ENCODE measurements around the gene VPS37C. TPM values are rescaled to one million over a fixed set of nuclear protein-coding genes. Genes with fewer than 3 reads are reported as not detected.

Gene VPS37C
- total and polyA plus RNA-seq, 2 of the 13 experiments (the other 11 are each of a cell fraction or from before 2014, with no cell fraction given) = 7.5 to 8.8 TPM

DNA sequence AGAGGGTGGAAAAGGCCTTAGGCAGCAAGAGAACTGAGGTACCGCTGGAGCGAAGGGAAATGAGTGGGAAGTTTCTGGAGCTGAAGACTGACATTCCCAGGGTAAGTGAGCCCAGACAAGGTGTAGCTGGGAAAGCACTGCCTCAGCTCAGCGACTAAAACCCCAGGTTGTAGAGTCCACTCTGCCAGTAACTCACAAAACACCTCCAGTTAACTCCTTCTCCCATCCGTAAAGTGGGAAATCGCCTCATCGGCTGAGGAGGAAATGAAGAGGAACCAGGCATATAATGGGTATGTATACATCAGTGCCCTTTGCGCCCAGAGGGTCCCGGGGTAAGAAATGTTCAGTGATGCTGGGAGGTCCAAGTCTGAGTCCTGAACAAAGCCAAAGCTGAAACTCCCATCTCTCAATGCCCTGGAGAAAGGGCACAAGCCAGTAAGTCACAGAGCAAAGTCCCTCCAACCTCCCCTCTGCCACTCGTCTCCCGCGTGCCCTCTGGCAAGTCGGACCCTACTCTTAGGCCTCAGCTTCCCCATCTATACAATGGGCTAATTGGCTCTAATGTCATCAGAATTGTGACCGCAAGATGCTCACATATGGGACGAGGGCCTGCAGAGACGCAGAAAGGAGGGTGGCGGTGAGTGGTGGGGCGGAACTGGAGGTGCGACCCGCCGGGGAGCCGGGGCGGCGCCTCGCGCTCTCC lies 588 bp downstream of the VPS37C start (continued):
- TF ChIP-seq ZBTB7B (CRISPR knock-in tag; IDR thresholded peaks at IDR 0.05) = no peak; the same call in 1 of the 2 replicates
- TF ChIP-seq ZNF224 (CRISPR knock-in tag; IDR thresholded peaks at IDR 0.05) = no peak
- TF ChIP-seq, protein P1, sequence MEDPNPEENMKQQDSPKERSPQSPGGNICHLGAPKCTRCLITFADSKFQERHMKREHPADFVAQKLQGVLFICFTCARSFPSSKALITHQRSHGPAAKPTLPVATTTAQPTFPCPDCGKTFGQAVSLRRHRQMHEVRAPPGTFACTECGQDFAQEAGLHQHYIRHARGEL (CRISPR knock-in tag; IDR thresholded peaks at IDR 0.05) = no peak
- no peak for TF ChIP-seq KAT8 (CRISPR knock-in tag; IDR thresholded peaks at IDR 0.05)
- no peak for TF ChIP-seq ZNF230 (CRISPR knock-in tag; IDR thresholded peaks at IDR 0.05)
- TF ChIP-seq RELA (CRISPR knock-in tag; IDR thresholded peaks at IDR 0.05) = no peak
- TF ChIP-seq, protein P2, sequence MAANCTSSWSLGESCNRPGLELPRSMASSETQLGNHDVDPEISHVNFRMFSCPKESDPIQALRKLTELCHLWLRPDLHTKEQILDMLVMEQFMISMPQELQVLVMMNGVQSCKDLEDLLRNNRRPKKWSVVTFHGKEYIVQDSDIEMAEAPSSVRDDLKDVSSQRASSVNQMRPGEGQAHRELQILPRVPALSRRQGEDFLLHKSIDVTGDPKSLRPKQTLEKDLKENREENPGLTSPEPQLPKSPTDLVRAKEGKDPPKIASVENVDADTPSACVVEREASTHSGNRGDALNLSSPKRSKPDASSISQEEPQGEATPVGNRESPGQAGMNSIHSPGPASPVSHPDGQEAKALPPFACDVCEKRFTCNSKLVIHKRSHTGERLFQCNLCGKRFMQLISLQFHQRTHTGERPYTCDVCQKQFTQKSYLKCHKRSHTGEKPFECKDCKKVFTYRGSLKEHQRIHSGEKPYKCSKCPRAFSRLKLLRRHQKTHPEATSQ (CRISPR knock-in tag; IDR thresholded peaks at IDR 0.05; ENCODE audit: borderline replicate concordance) = no peak
- TF ChIP-seq NCOA1 (CRISPR knock-in tag; IDR thresholded peaks at IDR 0.05) = no peak
- TF ChIP-seq SP4 (CRISPR knock-in tag; IDR thresholded peaks at IDR 0.05) = no peak
- TF ChIP-seq, protein P3, sequence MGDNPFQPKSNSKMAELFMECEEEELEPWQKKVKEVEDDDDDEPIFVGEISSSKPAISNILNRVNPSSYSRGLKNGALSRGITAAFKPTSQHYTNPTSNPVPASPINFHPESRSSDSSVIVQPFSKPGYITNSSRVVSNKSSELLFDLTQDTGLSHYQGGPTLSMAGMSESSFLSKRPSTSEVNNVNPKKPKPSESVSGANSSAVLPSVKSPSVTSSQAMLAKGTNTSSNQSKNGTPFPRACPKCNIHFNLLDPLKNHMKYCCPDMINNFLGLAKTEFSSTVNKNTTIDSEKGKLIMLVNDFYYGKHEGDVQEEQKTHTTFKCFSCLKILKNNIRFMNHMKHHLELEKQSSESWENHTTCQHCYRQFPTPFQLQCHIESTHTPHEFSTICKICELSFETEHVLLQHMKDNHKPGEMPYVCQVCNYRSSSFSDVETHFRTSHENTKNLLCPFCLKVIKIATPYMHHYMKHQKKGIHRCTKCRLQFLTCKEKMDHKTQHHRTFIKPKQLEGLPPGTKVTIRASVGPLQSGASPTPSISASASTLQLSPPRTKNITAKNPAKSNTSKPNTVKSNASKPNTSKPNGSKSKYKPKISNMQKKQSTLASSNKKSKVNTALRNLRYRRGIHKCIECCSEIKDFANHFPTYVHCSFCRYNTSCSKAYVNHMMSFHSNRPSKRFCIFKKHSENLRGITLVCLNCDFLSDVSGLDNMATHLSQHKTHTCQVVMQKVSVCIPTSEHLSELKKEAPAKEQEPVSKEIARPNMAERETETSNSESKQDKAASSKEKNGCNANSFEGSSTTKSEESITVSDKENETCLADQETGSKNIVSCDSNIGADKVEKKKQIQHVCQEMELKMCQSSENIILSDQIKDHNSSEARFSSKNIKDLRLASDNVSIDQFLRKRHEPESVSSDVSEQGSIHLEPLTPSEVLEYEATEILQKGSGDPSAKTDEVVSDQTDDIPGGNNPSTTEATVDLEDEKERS (CRISPR knock-in tag; IDR thresholded peaks at IDR 0.05) = peak; percentile 82
- no peak for TF ChIP-seq ZC3H4 (CRISPR knock-in tag; IDR thresholded peaks at IDR 0.05; ENCODE audit: borderline replicate concordance)
- TF ChIP-seq ELF4 (CRISPR knock-in tag; IDR thresholded peaks at IDR 0.05; ENCODE audit: borderline replicate concordance) = no peak
- TF ChIP-seq, protein P4, sequence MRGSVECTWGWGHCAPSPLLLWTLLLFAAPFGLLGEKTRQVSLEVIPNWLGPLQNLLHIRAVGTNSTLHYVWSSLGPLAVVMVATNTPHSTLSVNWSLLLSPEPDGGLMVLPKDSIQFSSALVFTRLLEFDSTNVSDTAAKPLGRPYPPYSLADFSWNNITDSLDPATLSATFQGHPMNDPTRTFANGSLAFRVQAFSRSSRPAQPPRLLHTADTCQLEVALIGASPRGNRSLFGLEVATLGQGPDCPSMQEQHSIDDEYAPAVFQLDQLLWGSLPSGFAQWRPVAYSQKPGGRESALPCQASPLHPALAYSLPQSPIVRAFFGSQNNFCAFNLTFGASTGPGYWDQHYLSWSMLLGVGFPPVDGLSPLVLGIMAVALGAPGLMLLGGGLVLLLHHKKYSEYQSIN (CRISPR knock-in tag; IDR thresholded peaks at IDR 0.05; ENCODE audit: borderline replicate concordance) = no peak
- no peak; the same call in 1 of the 2 replicates for TF ChIP-seq TAF1 (CRISPR knock-in tag; IDR thresholded peaks at IDR 0.05)
- no peak; the same call in 1 of the 2 replicates for TF ChIP-seq ZNF709 (CRISPR knock-in tag; IDR thresholded peaks at IDR 0.05)
- TF ChIP-seq, protein P5, sequence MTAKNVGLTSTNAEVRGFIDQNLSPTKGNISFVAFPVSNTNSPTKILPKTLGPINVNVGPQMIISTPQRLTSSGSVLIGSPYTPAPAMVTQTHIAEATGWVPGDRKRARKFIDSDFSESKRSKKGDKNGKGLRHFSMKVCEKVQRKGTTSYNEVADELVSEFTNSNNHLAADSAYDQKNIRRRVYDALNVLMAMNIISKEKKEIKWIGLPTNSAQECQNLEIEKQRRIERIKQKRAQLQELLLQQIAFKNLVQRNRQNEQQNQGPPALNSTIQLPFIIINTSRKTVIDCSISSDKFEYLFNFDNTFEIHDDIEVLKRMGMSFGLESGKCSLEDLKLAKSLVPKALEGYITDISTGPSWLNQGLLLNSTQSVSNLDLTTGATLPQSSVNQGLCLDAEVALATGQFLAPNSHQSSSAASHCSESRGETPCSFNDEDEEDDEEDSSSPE (CRISPR knock-in tag; IDR thresholded peaks at IDR 0.05) = no peak; the same call in 1 of the 2 replicates
- 0 out of 2 replicates have a peak, but pooled peaks have one; percentile 50 for TF ChIP-seq CCDC6 (CRISPR knock-in tag; IDR thresholded peaks at IDR 0.05)
- peak; percentile 75 for TF ChIP-seq PHF8 (CRISPR knock-in tag; IDR thresholded peaks at IDR 0.05)
- TF ChIP-seq HNRNPK (IDR thresholded peaks at IDR 0.05; ENCODE audit: low read depth, low read length, poor library complexity, severe bottlenecking) = no peak
- TF ChIP-seq, protein P6, sequence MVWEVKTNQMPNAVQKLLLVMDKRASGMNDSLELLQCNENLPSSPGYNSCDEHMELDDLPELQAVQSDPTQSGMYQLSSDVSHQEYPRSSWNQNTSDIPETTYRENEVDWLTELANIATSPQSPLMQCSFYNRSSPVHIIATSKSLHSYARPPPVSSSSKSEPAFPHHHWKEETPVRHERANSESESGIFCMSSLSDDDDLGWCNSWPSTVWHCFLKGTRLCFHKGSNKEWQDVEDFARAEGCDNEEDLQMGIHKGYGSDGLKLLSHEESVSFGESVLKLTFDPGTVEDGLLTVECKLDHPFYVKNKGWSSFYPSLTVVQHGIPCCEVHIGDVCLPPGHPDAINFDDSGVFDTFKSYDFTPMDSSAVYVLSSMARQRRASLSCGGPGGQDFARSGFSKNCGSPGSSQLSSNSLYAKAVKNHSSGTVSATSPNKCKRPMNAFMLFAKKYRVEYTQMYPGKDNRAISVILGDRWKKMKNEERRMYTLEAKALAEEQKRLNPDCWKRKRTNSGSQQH (CRISPR knock-in tag; IDR thresholded peaks at IDR 0.05; ENCODE audit: low read depth) = no peak; the same call in 1 of the 2 replicates
- TF ChIP-seq ISX (CRISPR knock-in tag; conservative IDR thresholded peaks at IDR 0.05) = no peak
- no peak for TF ChIP-seq NFYB (CRISPR knock-in tag; IDR thresholded peaks at IDR 0.05)

Data from HepG2 (cell line).